HEK293T (cell line): Measurements from ENCODE around the gene ZNF362.

ENCODE experiments used
- CTCF ChIA-PET: fragments of 350-600 bp; formaldehyde crosslinking; extraction: SDS; loops from one replicate; lab custom pipeline; 2021; ENCODE audit warnings: antibody characterized with exemption, inconsistent platforms; lab: Yijun Ruan, JAX
- POLR2A ChIA-PET: fragments of 350-600 bp; formaldehyde crosslinking; extraction: SDS; loops from one replicate; lab custom pipeline; 2020; ENCODE audit warnings: antibody characterized with exemption, inconsistent platforms; lab: Yijun Ruan, JAX
- DNase-seq: peaks from one replicate; pipeline ENCODE4 v3.0.0; 2012; ENCODE audit warnings: mixed read lengths; ENCODE audit errors: extremely low spot score
- ARNT ChIP-seq: fragments of 450-650 bp; IDR thresholded peaks from 2 replicates; pipeline ENCODE4 v1.6.1; 2017; ENCODE audit warnings: mild to moderate bottlenecking
- BHLHE40 ChIP-seq: fragments of 450-650 bp; IDR thresholded peaks from 2 replicates; pipeline ENCODE4 v1.6.1; 2016; ENCODE audit warnings: mild to moderate bottlenecking, moderate library complexity, borderline replicate concordance
- CTBP1 ChIP-seq: fragments of 450-650 bp; IDR thresholded peaks from 2 replicates; pipeline ENCODE4 v1.6.1; 2016; ENCODE audit warnings: borderline replicate concordance
- ELF4 ChIP-seq: fragments of 450-650 bp; IDR thresholded peaks from 2 replicates; pipeline ENCODE4 v1.6.1; 2017; ENCODE audit warnings: antibody characterized with exemption
- FOXA1 ChIP-seq: fragments of 450-650 bp; IDR thresholded peaks from 2 replicates; pipeline ENCODE4 v1.6.1; 2016; ENCODE audit warnings: mild to moderate bottlenecking
- FOXK2 ChIP-seq: fragments of 450-650 bp; IDR thresholded peaks from 2 replicates; pipeline ENCODE4 v1.6.1; 2016; ENCODE audit warnings: mild to moderate bottlenecking
- FOXM1 ChIP-seq: fragments of 450-650 bp; IDR thresholded peaks from 2 replicates; pipeline ENCODE4 v1.6.1; 2017; ENCODE audit warnings: mild to moderate bottlenecking, borderline replicate concordance
- HDGF ChIP-seq: fragments of 450-650 bp; IDR thresholded peaks from 2 replicates; pipeline ENCODE4 v1.6.1; 2017; ENCODE audit warnings: antibody characterized with exemption, borderline replicate concordance
- L3MBTL2 ChIP-seq: fragments of 450-650 bp; conservative IDR thresholded peaks from 2 replicates; pipeline ENCODE4 v1.6.1; 2016; ENCODE audit warnings: mild to moderate bottlenecking
- LEF1 ChIP-seq: fragments of 450-650 bp; IDR thresholded peaks from 2 replicates; pipeline ENCODE4 v1.6.1; 2017; ENCODE audit warnings: mild to moderate bottlenecking, borderline replicate concordance
- NFRKB ChIP-seq: fragments of 450-650 bp; IDR thresholded peaks from 2 replicates; pipeline ENCODE4 v1.6.1; 2016; ENCODE audit warnings: mild to moderate bottlenecking, moderate library complexity
- PKNOX1 ChIP-seq: fragments of 450-650 bp; IDR thresholded peaks from 2 replicates; pipeline ENCODE4 v1.6.1; 2016
- SP1 ChIP-seq: fragments of 450-650 bp; IDR thresholded peaks from 2 replicates; pipeline ENCODE4 v1.6.1; 2017
- SUZ12 ChIP-seq: fragments of 450-650 bp; IDR thresholded peaks from 2 replicates; pipeline ENCODE4 v1.6.1; 2016; ENCODE audit warnings: mild to moderate bottlenecking
- TARDBP ChIP-seq: fragments of 450-650 bp; IDR thresholded peaks from 2 replicates; pipeline ENCODE4 v1.6.1; 2016
- ZNF384 ChIP-seq: fragments of 450-650 bp; IDR thresholded peaks from 2 replicates; pipeline ENCODE4 v1.6.1; 2016

ZNF362 gene

GRCh38 chr1:33312413-33312749 is 56.1 kb downstream of the ZNF362 start:
- CTCF ChIA-PET = no interaction called here
- TF ChIP-seq ARNT (no peak), ZNF384 (no peak), HDGF (no peak), ELF4 (no peak), TARDBP (no peak), BHLHE40 (no peak), FOXA1 (no peak), SUZ12 (no peak), SP1 (no peak), PKNOX1 (no peak), NFRKB (no peak), FOXK2 (no peak), L3MBTL2 (no peak)
- DNase-seq = no peak
- POLR2A ChIA-PET = no interaction called here

- DNase-seq = no peak
- CTCF ChIA-PET = no interaction called here
- POLR2A ChIA-PET = interaction anchor here (1.3 kb wide), 1 partner anchor 187 kb away, joined by 3 read pairs; no protein-coding TSS in a partner anchor
- no peak for TF ChIP-seq ELF4
- no peak for TF ChIP-seq FOXM1
- no peak for TF ChIP-seq LEF1
- TF ChIP-seq FOXA1 = no peak
- TF ChIP-seq SP1 = no peak
- no peak for TF ChIP-seq SUZ12
- TF ChIP-seq HDGF = no peak
- no peak for TF ChIP-seq L3MBTL2
- no peak for TF ChIP-seq PKNOX1
- no peak for TF ChIP-seq TARDBP
- no peak for TF ChIP-seq BHLHE40
- TF ChIP-seq ARNT = no peak
- TF ChIP-seq NFRKB = no peak
- TF ChIP-seq FOXK2 = no peak
- TF ChIP-seq ZNF384 = no peak
- TF ChIP-seq CTBP1 = no peak
Observed at GRCh38 chr1:33314416-33314815, 58.1 kb downstream of the ZNF362 start.

- TF ChIP-seq ZNF384 (no peak), NFRKB (no peak), ELF4 (no peak), TARDBP (no peak), FOXM1 (no peak), SP1 (no peak), LEF1 (no peak), BHLHE40 (no peak), L3MBTL2 (no peak), ARNT (no peak), PKNOX1 (no peak), HDGF (no peak), FOXK2 (no peak), CTBP1 (no peak), SUZ12 (no peak), FOXA1 (no peak)
- DNase-seq = no peak
- ChIA-PET CTCF (no interaction called here), POLR2A (no interaction called here)
Observed at GRCh38 chr1:33316601-33317000, 60.3 kb downstream of the ZNF362 start.

GRCh38 chr1:33317354-33317753 is 61.1 kb downstream of the ZNF362 start:
- ChIA-PET POLR2A (no interaction called here), CTCF (no interaction called here)
- no peak for DNase-seq
- no peak for TF ChIP-seq ELF4
- TF ChIP-seq FOXA1 = no peak
- no peak for TF ChIP-seq FOXM1
- TF ChIP-seq LEF1 = no peak
- TF ChIP-seq NFRKB = no peak
- no peak for TF ChIP-seq CTBP1

GRCh38 chr1:33317946-33318345 is 61.7 kb downstream of the ZNF362 start:
- no peak for TF ChIP-seq ARNT
- no peak for TF ChIP-seq NFRKB
- no peak for TF ChIP-seq PKNOX1
- no peak for TF ChIP-seq FOXK2
- TF ChIP-seq L3MBTL2 = no peak
- no peak for TF ChIP-seq FOXM1
- no peak for TF ChIP-seq CTBP1
- ChIA-PET POLR2A (no interaction called here), CTCF (no interaction called here)
- no peak for DNase-seq

GRCh38 chr1:33319186-33319948 is 63.1 kb downstream of the ZNF362 start:
- POLR2A ChIA-PET = no interaction called here
- TF ChIP-seq FOXK2 = no peak
- no peak for TF ChIP-seq TARDBP
- no peak for TF ChIP-seq HDGF
- TF ChIP-seq SUZ12 = no peak
- TF ChIP-seq BHLHE40 = no peak
- TF ChIP-seq ARNT = no peak
- TF ChIP-seq PKNOX1 = no peak
- no peak for TF ChIP-seq LEF1
- TF ChIP-seq FOXA1 = no peak
- TF ChIP-seq ZNF384 = no peak
- CTCF ChIA-PET = no interaction called here
- DNase-seq = no peak
